ENCODE data around the gene OR11H1.
"Not testable (repeated sequence)": the region's sequence is repeated elsewhere in the genome, so short reads cannot be mapped to it uniquely, and the experiment has no call there.

The OR11H1 gene, protein sequence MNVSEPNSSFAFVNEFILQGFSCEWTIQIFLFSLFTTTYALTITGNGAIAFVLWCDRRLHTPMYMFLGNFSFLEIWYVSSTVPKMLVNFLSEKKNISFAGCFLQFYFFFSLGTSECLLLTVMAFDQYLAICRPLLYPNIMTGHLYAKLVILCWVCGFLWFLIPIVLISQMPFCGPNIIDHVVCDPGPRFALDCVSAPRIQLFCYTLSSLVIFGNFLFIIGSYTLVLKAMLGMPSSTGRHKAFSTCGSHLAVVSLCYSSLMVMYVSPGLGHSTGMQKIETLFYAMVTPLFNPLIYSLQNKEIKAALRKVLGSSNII

GRCh38 chr22:15527892-15528291 is at the start of gene OR11H1:
OR11H1 (plus strand) TSS chr22:15528192; CDS start chr22:15528192, 0 bp downstream.
- DNase-seq (ENCODE audit: low spot score), result not testable (repeated sequence)

DNA sequence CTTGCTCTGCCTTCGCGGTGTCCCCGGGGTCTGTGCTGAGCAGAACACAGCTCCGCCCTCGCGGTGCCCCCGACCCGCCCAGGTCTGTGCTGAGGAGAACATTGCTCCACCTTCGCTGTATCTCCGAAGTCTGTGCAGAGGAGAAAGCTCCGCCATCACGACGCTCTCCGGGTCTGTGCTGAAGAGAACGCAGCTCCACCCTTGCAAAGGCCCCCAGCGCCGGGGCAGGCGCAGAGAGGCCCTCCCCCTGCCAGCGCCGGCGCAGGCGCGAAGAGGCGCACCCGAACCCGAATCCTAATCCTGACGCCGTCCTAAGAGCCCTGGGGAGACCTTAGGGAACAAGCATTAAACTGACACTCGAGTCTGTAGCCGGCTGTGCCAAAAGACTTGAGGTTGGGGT is 18.0 kb upstream of the OR11H1 start:
- not testable (repeated sequence) for DNase-seq (ENCODE audit: low spot score)

DNA sequence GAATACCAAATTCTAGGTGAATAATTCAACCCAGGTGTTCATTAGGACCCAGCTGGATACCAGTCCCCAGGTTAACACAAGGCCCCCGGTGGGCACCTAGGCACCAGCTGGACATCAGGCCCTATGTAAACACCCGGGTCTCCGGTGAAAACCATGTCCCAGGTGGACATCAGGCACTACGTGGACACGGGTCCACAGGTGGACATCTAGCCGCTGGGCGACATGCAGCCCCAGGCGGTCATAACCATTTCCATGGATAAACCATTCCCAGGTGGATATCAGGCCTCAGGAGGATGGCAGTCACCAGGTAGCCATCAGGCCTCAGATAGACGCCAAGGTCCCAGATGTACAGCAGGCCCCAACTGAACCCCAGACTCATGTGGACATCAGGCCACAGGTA is 12.1 kb upstream of the OR11H1 start:
- not testable (repeated sequence) for DNase-seq (ENCODE audit: low spot score)

GRCh38 chr22:15553767-15554166 is 25.8 kb downstream of the OR11H1 start:
- DNase-seq (ENCODE audit: low spot score), result not testable (repeated sequence)

DNA sequence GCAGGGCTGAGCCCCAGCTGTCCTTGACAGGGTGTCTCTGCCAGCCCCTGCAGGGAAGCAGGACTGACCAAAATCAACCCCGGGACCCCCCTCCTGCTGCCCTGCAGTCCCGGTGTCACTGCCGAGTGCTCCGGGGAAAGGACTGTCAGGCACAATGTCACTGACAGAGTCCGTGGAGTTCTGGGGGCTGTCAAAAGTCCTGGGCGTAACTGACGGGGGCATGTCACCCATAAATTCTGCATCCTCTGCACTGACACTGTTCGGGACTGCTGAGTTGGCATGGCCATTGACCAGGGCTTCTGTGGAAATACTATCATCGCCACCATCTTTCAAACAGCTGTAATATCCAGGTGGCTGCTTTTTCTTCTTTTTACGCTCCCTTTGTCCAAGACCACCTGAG is 35.5 kb downstream of the OR11H1 start:
- DNase-seq (ENCODE audit: low spot score), result not testable (repeated sequence)

- DNase-seq (ENCODE audit: low spot score), result not testable (repeated sequence)
Observed at GRCh38 chr22:15565063-15565462, 37.1 kb downstream of the OR11H1 start.
